Caco-2 (cell line): ENCODE data around the gene MARCHF10. TPM values are rescaled to one million over a fixed set of nuclear protein-coding genes. Genes with fewer than 3 reads are reported as not detected.

ENCODE experiments used
- BruUV-seq: library from RNA; stranded (reverse); fragments of 400-500 nt; replicated peaks from 2 replicates; lab custom pipeline; 2021; lab: Mats Ljungman, UMichigan
- CTCF ChIA-PET: fragments of 300-600 bp; sonication (Branson Sonifier 250); formaldehyde crosslinking; loops from one replicate; lab custom pipeline; 2022; ENCODE audit warnings: antibody characterized with exemption; lab: Charles Lee
- POLR2A ChIA-PET: fragments of 300-600 bp; sonication (Branson Sonifier 250); formaldehyde crosslinking; loops from one replicate; lab custom pipeline; 2022; ENCODE audit warnings: antibody characterized with exemption; lab: Charles Lee
- DNase-seq, 2 experiments: peaks; one replicate each; pipeline versions ENCODE4 v3.0.0 to v3.0.0-alpha.2; 2020 to 2022
- H3K27me3 ChIP-seq: replicated peaks from 2 replicates; pipeline ENCODE4 v1.6.0; 2011; ENCODE audit warnings: low read length; ENCODE audit not compliant: control insufficient read depth, insufficient read depth
- H3K36me3 ChIP-seq: 2 replicates; pipeline ENCODE4 v1.5.1; 2011; ENCODE audit warnings: low read length; ENCODE audit not compliant: control insufficient read depth, insufficient read depth
- H3K4me1 ChIP-seq: fragments of 250-450 bp; sonication (Bioruptor Pico); 2 replicates; pipeline ENCODE4 v1.5.1; 2020; ENCODE audit warnings: mild to moderate bottlenecking
- H3K4me3 ChIP-seq: 2 replicates; pipeline ENCODE4 v1.5.1; 2011; ENCODE audit warnings: low read depth, mild to moderate bottlenecking, control low read depth, low read length
- H3K9me3 ChIP-seq: fragments of 250-450 bp; sonication (Bioruptor Pico); 2 replicates; pipeline ENCODE4 v1.5.1; 2020; ENCODE audit warnings: mild to moderate bottlenecking, moderate library complexity
- H3K27ac Mint-ChIP-seq: one replicate; pipeline ENCODE4 v1.8.0; 2022; ENCODE audit warnings: mixed read lengths; ENCODE audit not compliant: unreplicated experiment
- H3K27me3 Mint-ChIP-seq: one replicate; pipeline ENCODE4 v1.8.0; 2022; ENCODE audit warnings: mixed read lengths; ENCODE audit not compliant: insufficient read depth, unreplicated experiment
- H3K36me3 Mint-ChIP-seq: one replicate; pipeline ENCODE4 v1.8.0; 2022; ENCODE audit warnings: mild to moderate bottlenecking, mixed read lengths; ENCODE audit not compliant: insufficient read depth, unreplicated experiment
- H3K4me1 Mint-ChIP-seq: one replicate; pipeline ENCODE4 v1.8.0; 2022; ENCODE audit warnings: low read depth, mixed read lengths; ENCODE audit not compliant: unreplicated experiment
- H3K4me3 Mint-ChIP-seq: one replicate; pipeline ENCODE4 v1.8.0; 2022; ENCODE audit warnings: mild to moderate bottlenecking, moderate library complexity, mixed read lengths; ENCODE audit not compliant: unreplicated experiment
- H3K9me3 Mint-ChIP-seq: one replicate; pipeline ENCODE4 v1.8.0; 2022; ENCODE audit warnings: mixed read lengths; ENCODE audit not compliant: unreplicated experiment
- CTCF ChIP-seq, 2 experiments: fragments of 200-600 bp in 1 of 2; IDR thresholded peaks; 1 replicate in 1 of 2; 2 replicates in 1 of 2; pipeline versions ENCODE4 v1.5.1 to v1.8.0; 2011 to 2022; ENCODE audit warnings: antibody characterized with exemption in 1 of 2, control low read depth in 1 of 2, inconsistent platforms in 1 of 2, low read depth in 1 of 2, low read length in 1 of 2, mild to moderate bottlenecking in 1 of 2, moderate library complexity in 1 of 2; ENCODE audit not compliant: insufficient read depth in 1 of 2, severe bottlenecking in 1 of 2, unreplicated experiment in 1 of 2
- intact Hi-C: fragments of 100-400 bp; cut with micrococcal nuclease; formaldehyde crosslinking; loops from one replicate; pipeline ENCODE4 v1.10.0; 2022; ENCODE audit not compliant: unreplicated experiment
- total RNA-seq: library from RNA; stranded (reverse); gene quantifications from 2 replicates; pipeline ENCODE4 v1.2.3, GENCODE V29; 2022

Gene MARCHF10
- total RNA-seq, 1 experiment from 2014 or later, result not detected

GRCh38 chr17:62671553-62671952 is 136.6 kb downstream of the MARCHF10 start:
- Mint-ChIP-seq H3K27ac (no peak overlapping the region), H3K9me3 (no peaks in the 10 kb centered on the region), H3K4me3 (no peak overlapping the region), H3K4me1 (peaks cover 6% of the 10 kb centered on the region), H3K36me3 (no peaks in the 10 kb centered on the region), H3K27me3 (no peaks in the 10 kb centered on the region)
- TF ChIP-seq CTCF (IDR thresholded peaks at IDR 0.05; ENCODE audit: insufficient read depth in 1 of 2, low read depth in 1 of 2, low read length in 1 of 2, severe bottlenecking in 1 of 2, unreplicated experiment in 1 of 2), result no peak
- intact Hi-C loops, result no loop called here
- ChIA-PET CTCF (interaction anchor here (0.7 to 1.4 kb wide), 2 partner anchors 21 to 51 kb away, joined by 3 read pairs; no protein-coding TSS in a partner anchor), POLR2A (no interaction called here)
- no peaks in the 10 kb centered on the region for H3K36me3 ChIP-seq
- H3K27me3 ChIP-seq, result no peaks in the 10 kb centered on the region
- H3K4me1 ChIP-seq, result no peaks in the 10 kb centered on the region
- BruUV-seq, result no TSS peak
- no peak overlapping the region for H3K4me3 ChIP-seq
- no peaks in the 10 kb centered on the region for H3K9me3 ChIP-seq
- DNase-seq, result no peak

- H3K27ac Mint-ChIP-seq, result no peak overlapping the region
- H3K4me3 ChIP-seq, result no peak overlapping the region
- no TSS peak for BruUV-seq
- intact Hi-C loops, result no loop called here
- no peaks in the 10 kb centered on the region for H3K9me3 ChIP-seq
- H3K4me1 Mint-ChIP-seq, result peaks cover 6% of the 10 kb centered on the region
- no peaks in the 10 kb centered on the region for H3K36me3 ChIP-seq
- CTCF ChIA-PET, result no interaction called here
- no peaks in the 10 kb centered on the region for H3K9me3 Mint-ChIP-seq
- no peak overlapping the region for H3K4me3 Mint-ChIP-seq
- no peaks in the 10 kb centered on the region for H3K27me3 ChIP-seq
- no peaks in the 10 kb centered on the region for H3K27me3 Mint-ChIP-seq
- no peak for TF ChIP-seq CTCF (IDR thresholded peaks at IDR 0.05; ENCODE audit: insufficient read depth in 1 of 2, low read depth in 1 of 2, low read length in 1 of 2, severe bottlenecking in 1 of 2, unreplicated experiment in 1 of 2)
- DNase-seq, result no peak
- H3K4me1 ChIP-seq, result no peaks in the 10 kb centered on the region
- POLR2A ChIA-PET, result no interaction called here
- no peaks in the 10 kb centered on the region for H3K36me3 Mint-ChIP-seq
These were observed 137.8 kb downstream of the MARCHF10 start for GRCh38 chr17:62670202-62670821.

- no peak for TF ChIP-seq CTCF (IDR thresholded peaks at IDR 0.05; ENCODE audit: insufficient read depth in 1 of 2, low read depth in 1 of 2, low read length in 1 of 2, severe bottlenecking in 1 of 2, unreplicated experiment in 1 of 2)
- no TSS peak for BruUV-seq
- no peaks in the 10 kb centered on the region for H3K27me3 ChIP-seq
These were observed 139.9 kb downstream of the MARCHF10 start for GRCh38 chr17:62668091-62668804.

More at GRCh38 chr17:62668091-62668804, 139.9 kb downstream of the MARCHF10 start:
- H3K4me1 ChIP-seq, result no peaks in the 10 kb centered on the region
- ChIA-PET CTCF (no interaction called here), POLR2A (no interaction called here)
- H3K9me3 Mint-ChIP-seq, result no peaks in the 10 kb centered on the region
- no peaks in the 10 kb centered on the region for H3K9me3 ChIP-seq
- DNase-seq, result no peak
- H3K4me1 Mint-ChIP-seq, result peaks cover 6% of the 10 kb centered on the region
- intact Hi-C loops, result no loop called here
- H3K4me3 ChIP-seq, result no peak overlapping the region
- H3K36me3 ChIP-seq, result no peaks in the 10 kb centered on the region
- no peaks in the 10 kb centered on the region for H3K36me3 Mint-ChIP-seq
- no peak overlapping the region for H3K4me3 Mint-ChIP-seq
- H3K27me3 Mint-ChIP-seq, result peaks cover 4% of the 10 kb centered on the region
- H3K27ac Mint-ChIP-seq, result no peak overlapping the region
